Right forelimb (tissue), 1 donor: Measurements from ENCODE around the gene SH3RF1.
"Not testable (repeated sequence)": the region's sequence is repeated elsewhere in the genome, so short reads cannot be mapped to it uniquely, and the experiment has no call there.

Experiments used
- DNase-seq: peaks from one replicate; pipeline ENCODE4 v3.0.0-alpha.2; 2018

SH3RF1 gene

GRCh38 chr4:169222761-169223160 is 48.0 kb downstream of the SH3RF1 start:
- DNase-seq, result no peak

GRCh38 chr4:169221662-169222061 is 49.1 kb downstream of the SH3RF1 start:
- DNase-seq, result no peak

DNA sequence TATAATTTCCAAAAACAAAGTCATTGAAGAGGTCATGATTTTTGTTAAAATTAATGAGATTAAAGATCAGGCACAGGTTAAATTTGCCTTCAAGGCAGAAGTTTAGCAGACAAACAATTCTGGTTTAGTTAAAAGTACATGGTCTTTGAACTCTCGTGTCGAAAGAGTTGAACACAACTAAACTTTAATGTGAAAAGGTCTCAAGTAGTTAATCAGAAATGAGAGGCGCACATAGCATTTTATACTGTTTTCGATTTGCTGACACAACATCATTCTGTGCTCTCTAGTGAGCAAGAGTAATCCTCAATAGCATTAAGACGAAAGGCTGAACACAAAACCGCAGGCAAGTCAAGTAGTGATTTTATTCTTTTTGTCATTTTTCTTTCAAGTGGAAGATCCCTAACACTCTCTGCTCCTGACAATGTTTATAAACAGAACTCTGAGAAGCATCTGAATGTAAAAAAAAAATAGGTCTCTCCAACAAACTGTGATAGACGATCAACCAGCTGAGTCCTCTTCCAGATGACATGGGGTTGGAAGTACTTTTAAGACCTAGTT is 49.8 kb downstream of the SH3RF1 start:
- no peak for DNase-seq

DNA sequence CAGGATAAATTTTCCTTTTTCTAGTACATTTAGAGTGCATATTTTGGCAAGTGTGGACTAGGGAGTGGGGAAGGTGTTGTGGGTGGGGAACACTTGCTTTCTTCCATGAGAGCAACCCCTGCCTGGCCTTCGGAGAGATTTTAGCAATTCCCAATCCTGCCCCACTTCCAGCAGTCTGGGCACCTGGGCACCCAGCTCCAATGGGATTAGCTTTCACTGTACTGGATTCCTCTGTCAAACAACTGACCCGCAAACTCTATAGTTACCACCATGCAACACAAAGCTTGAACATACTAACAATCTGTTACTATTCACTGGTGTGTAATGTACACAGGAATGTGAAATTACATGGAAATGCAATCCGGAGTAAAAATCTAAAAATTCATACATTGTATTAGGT is 50.3 kb downstream of the SH3RF1 start:
- no peak for DNase-seq

DNA sequence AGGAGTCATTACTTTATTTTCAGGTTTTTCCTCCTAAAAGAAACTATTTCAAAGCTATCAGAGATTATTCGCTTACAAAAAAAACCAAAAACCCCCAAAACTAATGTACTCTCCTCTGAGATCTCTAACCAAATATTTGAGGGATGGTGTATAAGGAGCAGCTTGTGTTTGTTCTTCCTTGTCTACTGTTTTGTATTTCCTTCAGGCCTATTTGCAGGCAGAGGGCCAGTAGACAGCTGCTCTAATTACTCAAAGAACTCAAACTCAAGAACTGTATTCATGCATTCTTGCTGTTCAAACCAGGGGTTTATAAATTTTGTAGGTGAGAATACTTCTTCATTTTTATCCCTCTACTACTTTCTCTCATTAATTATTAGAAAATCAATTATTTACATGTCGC is 51.3 kb downstream of the SH3RF1 start:
- no peak for DNase-seq

GRCh38 chr4:169215656-169216055 is 55.1 kb downstream of the SH3RF1 start:
- DNase-seq, result no peak

DNA sequence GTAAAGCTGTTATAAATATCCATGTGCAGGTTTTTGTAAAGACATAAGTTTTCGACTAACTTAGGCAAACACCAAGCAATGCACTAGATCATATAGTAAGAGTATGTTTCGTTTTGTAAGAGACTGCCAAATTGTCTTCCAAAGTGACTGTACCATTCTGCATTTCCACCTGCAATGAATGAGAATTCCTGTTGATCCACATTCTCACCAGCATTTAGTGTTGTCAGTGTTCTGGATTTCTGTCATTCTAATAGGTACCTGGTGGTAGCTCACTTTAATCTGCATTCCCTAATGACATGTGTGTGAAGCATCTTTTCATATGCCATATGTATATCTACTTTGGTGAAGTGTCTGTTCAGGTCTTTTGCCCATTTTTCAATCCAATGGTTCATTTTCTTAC is 57.8 kb downstream of the SH3RF1 start:
- DNase-seq, result no peak

DNA sequence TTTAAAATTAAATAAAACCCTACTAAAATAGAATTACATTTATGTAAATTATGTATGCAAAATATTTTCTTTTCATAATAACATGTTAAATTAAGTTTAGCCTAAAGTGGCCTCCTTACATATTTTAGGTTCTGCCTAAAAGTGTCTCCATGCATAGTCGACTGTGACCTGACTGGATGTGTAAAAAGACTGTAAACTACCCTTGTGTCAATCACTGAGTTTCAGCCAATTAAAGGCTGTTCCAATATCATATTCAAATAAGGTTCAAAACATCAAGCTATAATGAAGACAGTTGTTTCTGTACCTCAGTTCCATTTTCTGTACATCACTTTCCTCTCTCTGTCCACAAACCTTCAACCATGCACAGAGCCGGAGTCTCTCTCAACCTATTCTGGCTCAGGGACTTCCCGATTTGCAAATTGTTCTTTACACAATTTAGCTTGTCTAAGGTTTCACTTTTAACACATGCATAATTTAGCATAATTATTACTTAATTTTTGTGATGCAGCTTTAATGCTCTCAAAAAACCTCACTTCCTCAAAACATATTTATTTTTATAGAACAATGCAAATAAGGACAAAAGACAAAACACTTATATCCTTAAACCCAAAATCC is 60.1 kb downstream of the SH3RF1 start:
- DNase-seq, result no peak

GRCh38 chr4:169209388-169209883 is 61.3 kb downstream of the SH3RF1 start:
- no peak for DNase-seq

DNA sequence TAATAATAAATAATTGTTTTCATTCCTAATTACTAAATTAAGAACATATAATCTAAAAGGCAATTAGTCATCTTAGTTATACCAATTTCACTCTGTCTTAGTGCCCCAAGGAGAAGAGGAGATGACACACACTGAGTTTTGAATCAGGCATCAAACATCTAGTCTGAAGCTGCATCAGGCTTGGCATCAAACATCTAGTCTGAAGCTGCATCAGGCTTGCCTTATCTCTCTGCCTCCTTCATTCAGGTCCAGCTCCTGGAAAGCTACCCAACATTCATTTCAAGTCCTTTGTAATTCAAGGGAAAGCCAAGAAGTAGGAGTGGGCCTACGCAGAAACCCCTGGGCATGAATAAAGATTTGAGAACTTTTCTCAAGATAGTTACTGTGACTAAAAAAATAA is 62.2 kb downstream of the SH3RF1 start:
- no peak for DNase-seq

GRCh38 chr4:169208090-169208455 is 62.7 kb downstream of the SH3RF1 start:
- no peak for DNase-seq

- DNase-seq, result no peak
Observed at GRCh38 chr4:169207436-169208089, 63.2 kb downstream of the SH3RF1 start.

DNA sequence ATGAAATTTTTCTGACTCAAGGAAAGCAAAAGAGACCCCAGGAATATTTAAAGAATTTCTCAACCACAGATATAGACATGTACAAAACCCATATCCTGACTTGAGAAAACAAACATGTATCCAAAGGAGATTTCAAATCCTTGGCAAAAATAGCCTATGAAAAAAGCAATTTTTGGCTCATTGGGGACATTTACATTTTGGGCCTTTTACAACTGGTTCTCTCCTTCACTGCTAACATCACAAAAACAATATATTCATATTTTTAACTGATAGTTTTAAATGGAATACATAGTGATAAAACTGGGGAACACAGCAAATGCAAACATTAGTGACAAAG is 65.0 kb downstream of the SH3RF1 start:
- no peak for DNase-seq

DNA sequence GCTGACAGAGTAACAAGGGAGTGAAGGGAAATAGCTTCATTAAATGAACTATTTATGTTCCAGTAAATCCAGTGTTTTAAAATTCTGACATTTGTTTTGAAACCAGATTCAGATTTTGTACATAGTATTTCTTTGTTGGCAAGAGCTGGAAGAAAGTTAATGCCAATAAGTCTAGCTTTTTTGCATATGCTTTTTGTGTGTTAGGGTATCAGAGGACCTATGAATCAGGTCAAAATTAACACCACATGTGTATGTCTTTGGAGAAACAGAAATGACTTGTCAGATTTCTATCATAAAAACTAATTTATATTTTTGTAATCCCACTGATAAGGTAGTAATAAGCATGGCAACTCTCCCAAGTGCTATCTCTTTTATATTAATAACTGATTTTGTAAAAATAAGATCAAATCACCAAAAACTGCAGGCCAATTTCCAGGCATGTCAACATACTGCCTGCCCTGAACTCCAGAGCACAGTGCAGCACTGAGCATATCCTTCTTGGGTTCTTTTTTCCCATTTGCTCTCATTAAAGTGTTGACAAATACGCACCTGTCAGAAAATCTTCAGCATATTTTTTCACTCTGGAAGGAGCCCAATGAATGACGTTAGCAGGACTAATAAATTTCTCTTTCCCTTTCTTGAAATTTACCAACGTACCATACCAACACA is 65.5 kb downstream of the SH3RF1 start:
- no peak for DNase-seq

DNA sequence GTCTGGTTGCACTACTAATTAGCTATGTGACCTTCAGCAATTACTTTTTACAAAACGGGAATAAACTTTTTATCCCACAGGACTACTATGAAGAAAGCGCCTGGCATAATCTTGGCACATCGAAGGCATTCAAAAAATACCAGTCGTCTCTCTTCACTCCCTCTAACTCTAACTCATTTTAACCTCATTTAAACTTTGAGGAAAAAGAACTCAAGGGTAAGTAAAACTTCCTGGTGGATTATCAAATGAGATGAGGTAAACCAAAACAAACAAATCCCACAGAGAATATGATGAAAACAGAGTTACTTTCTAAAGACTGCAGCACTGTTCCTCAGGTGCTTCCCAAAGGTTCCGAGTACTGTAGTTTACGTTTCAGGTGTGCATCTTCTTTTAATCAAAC is 66.9 kb downstream of the SH3RF1 start:
- no peak for DNase-seq

GRCh38 chr4:169203278-169203677 is 67.5 kb downstream of the SH3RF1 start:
- not testable (repeated sequence) for DNase-seq

- no peak for DNase-seq
Observed at GRCh38 chr4:169202878-169203277, 67.9 kb downstream of the SH3RF1 start.

DNA sequence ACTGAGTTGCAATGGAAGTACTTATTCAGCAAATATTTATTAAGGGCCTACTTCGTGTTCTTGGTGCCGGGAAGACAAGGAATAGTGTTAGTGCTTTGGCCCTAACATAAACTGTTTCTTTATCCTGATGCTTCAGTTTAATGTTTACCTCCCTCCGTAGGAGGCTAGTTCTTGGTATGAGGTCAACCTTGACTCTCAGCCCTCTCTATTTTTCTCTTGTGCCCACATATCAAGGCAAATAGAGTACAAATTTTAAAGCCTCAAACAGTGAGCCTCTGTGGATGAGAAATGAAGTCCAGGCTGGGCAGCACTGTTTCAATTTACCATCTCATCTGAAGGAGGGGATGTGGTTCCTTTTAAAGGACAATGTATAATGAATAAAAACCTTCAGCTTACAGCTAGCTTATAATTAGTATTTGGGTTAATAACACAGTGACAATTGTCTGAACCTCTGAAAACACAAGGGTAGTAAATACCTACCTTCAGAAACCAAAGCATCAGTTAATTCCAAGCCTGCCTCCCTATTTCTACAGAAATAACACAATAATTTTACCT is 68.5 kb downstream of the SH3RF1 start:
- no peak for DNase-seq

DNA sequence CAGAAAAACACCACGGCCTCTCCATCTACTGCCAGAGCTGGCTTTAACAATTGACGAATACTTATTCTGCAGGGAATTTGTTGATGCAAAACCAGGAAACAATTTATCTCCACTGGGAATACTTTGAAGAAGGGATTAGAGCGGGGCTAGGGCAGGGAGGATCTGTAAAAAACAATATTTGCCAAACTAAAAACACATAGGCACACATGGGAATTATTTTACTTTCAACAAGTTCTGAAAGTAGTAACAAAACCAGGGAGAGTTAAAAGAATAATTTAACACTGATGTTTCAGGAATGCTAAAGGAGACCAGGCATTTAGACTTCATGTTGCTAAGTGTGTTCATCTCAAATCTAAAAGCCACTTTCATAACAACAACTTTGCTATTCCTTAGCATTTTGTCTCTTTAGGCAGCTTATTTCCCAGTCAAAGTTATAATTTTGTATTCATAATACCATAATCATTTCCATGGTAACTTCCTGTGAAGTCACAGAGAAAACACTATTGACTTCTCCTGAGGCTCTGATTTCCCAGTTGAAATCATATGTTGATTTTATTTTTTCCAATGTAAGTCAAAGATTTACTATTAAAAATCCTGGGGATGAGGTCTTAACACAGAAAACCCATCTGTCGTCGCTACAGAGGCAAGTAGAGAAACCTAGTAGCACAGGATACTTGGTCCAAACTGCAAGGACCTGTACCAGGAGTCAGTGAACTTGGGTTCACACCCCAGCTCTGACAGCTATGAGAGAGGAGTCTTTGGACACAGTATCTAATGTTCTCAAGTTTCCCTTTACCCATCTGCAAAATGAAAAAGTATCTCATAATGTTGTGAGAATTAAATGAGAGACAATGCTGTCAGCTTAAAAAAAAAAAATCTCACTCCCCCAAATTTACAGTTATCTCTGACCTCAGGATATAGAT is 69.3 kb downstream of the SH3RF1 start:
- DNase-seq, result no peak

GRCh38 chr4:169200361-169201030 is 70.3 kb downstream of the SH3RF1 start:
- no peak for DNase-seq

GRCh38 chr4:169199184-169199583 is 71.6 kb downstream of the SH3RF1 start:
- no peak for DNase-seq

DNA sequence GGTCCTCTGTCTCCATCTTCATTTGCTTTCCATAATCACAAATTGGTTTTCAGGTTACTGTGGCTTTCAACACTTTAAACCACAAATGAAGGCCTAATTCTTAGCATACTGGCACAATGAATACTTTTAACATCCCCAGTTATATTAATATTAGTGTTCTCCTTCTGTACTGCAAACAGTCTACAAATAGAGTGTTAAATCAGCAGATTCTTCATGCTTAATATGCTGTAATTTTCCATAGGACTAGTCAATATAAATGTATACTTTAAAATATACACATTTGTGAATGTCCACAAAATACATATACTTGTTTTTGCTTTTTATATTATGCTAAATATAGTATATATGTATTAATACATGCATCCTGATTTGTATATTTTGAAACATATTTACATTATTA is 72.6 kb downstream of the SH3RF1 start:
- DNase-seq, result no peak
